Subcutaneous abdominal adipose tissue (tissue), 5 donors: ENCODE results near the gene RAPGEF1.

Experiments
- H3K27ac ChIP-seq: one replicate; pipeline ENCODE4 v1.7.0; 2013; ENCODE audit warnings: low read depth, mild to moderate bottlenecking, inconsistent platforms, low read length, moderate library complexity
- H3K27me3 ChIP-seq, 5 donors: one replicate each; pipeline ENCODE4 v1.7.0; 2013; ENCODE audit warnings: low read length in 5 of 5, inconsistent platforms in 1 of 5; ENCODE audit not compliant: control insufficient read depth in 5 of 5, insufficient read depth in 4 of 5
- H3K36me3 ChIP-seq, 5 donors: one replicate each; pipeline ENCODE4 v1.7.0; 2013; ENCODE audit warnings: low read length in 5 of 5; ENCODE audit not compliant: control insufficient read depth in 5 of 5, insufficient read depth in 5 of 5
- H3K4me1 ChIP-seq, 5 donors: one replicate each; pipeline ENCODE4 v1.7.0; 2013; ENCODE audit warnings: low read length in 5 of 5, mild to moderate bottlenecking in 3 of 5, moderate library complexity in 1 of 5; ENCODE audit not compliant: control insufficient read depth in 5 of 5, insufficient read depth in 5 of 5
- H3K4me3 ChIP-seq, 5 donors: one replicate each; pipeline ENCODE4 v1.7.0; 2013; ENCODE audit warnings: low read length in 5 of 5, low read depth in 1 of 5
- H3K9ac ChIP-seq, 5 donors: one replicate each; pipeline ENCODE4 v1.7.0; 2013; ENCODE audit warnings: low read length in 5 of 5, mild to moderate bottlenecking in 4 of 5, moderate library complexity in 3 of 5
- H3K9me3 ChIP-seq, 5 donors: one replicate each; pipeline ENCODE4 v1.7.0; 2013; ENCODE audit warnings: low read length in 5 of 5; ENCODE audit not compliant: control insufficient read depth in 5 of 5
- donor health status: healthy.
- donor health status: healthy.
- donor health status: healthy.
- donor health status: healthy.
- donor health status: healthy.

The RAPGEF1 gene

DNA sequence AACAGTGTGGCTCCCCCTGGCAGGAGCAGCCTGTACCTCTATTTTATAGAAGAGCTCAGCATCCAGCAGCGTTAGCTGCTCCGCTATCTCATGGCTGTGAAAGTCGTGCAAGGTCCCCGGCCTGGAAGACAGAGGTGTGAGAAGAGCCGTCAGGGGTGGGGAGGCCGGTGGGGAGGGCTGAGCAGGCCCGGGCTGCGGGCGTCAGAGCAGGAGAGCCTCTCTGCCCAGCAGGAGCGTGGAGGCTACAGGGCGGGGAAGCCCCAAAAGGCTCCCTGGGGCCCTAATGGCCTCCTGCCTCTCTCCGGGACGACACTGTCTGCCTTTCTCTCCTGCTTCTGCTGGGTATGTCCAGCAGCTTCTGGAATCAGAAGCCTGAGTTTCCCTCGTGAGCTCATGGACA, 152.0 kb downstream of the RAPGEF1 start:
- Histone ChIP-seq H3K27ac (no peak overlapping the region), H3K36me3 (peaks cover 0 to 84% (median 81%) of the 10 kb centered on the region in 5 donors), H3K9ac (no peak overlapping the region), H3K4me1 (peaks cover 0 to 21% (median 0%) of the 10 kb centered on the region in 5 donors), H3K27me3 (no peaks in the 10 kb centered on the region), H3K9me3 (no peaks in the 10 kb centered on the region), H3K4me3 (no peak overlapping the region)

GRCh38 chr9:131587331-131587730, 152.5 kb downstream of the RAPGEF1 start:
- H3K36me3 ChIP-seq: peaks cover 0 to 88% (median 85%) of the 10 kb centered on the region in 5 donors

DNA sequence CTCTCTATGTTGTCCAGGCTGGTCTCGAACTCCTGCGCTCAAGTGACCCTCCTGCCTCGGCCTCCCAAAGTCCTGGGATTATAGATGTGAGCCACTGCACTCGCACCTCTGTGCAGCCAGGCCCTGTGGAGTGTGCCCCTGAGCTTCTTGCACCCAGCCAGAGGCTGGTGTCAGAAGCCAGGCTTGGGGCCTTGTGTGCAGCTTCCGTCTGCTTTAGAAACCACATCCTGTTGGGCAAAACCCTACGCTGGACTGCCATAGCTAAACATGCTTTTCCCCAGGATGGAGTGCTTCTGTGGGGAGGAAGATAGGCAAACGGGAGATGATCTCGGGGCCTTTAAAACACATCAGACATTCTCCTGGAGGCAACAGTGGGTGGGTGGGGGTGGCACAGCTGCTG, 154.5 kb downstream of the RAPGEF1 start:
- Histone ChIP-seq H3K9ac (no peak overlapping the region), H3K4me3 (no peak overlapping the region), H3K27ac (no peak overlapping the region), H3K4me1 (peaks cover 0 to 12% (median 0%) of the 10 kb centered on the region in 5 donors), H3K9me3 (no peaks in the 10 kb centered on the region), H3K27me3 (no peaks in the 10 kb centered on the region), H3K36me3 (peaks cover 0 to 87% (median 80%) of the 10 kb centered on the region in 5 donors)

More at GRCh38 chr9:131587331-131587730, 152.5 kb downstream of the RAPGEF1 start:
- Histone ChIP-seq H3K9ac (no peak overlapping the region), H3K27ac (no peak overlapping the region), H3K4me1 (peaks cover 0 to 21% (median 0%) of the 10 kb centered on the region in 5 donors), H3K9me3 (no peaks in the 10 kb centered on the region), H3K27me3 (no peaks in the 10 kb centered on the region), H3K4me3 (no peak overlapping the region)

- Histone ChIP-seq H3K4me3 (no peak overlapping the region), H3K27ac (no peak overlapping the region), H3K27me3 (no peaks in the 10 kb centered on the region), H3K4me1 (peaks cover 0 to 13% (median 3%) of the 10 kb centered on the region in 5 donors), H3K9me3 (no peaks in the 10 kb centered on the region), H3K36me3 (peaks cover 0 to 87% (median 80%) of the 10 kb centered on the region in 5 donors), H3K9ac (peak overlapping the region in 1 of 5 donors; percentile 4)
Observed at GRCh38 chr9:131584858-131585257, 155.0 kb downstream of the RAPGEF1 start.

DNA sequence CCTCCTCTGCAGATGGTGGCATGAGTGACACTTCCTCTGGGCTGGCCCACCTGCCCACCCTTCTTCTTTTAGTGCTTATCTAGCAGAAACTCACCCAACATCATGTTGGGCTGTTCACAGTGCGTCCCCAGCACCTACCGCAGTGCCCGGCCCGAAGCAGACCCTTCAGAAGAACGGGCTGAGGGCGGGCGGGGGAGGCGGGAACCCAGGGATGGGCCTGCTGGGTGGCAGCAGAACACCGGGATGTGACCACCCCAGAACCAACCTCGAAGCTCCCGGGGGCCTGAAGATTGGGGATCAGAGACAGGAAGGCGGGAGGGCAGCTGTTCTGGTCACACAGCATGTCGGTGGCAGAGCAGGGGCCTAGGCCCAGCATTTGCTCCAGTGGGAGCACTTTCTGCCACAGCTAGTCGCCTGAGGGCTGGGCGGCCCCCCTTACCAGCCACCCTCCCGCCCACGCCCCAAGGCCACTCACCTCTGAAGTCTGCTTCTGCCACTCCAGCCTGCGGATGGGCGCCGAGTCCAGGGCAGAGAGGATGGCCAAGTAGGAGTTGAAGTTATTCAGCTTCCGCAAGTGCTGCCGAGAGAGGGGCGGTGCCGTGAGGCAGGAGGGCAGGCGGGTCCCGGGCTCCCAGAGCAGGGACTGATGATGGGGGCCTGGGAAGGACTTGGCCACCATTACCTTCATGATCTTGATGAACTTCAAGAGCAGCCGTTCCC, 155.9 kb downstream of the RAPGEF1 start:
- H3K4me1 ChIP-seq: peaks cover 0 to 22% (median 11%) of the 10 kb centered on the region in 5 donors
- H3K27me3 ChIP-seq: no peaks in the 10 kb centered on the region
- H3K36me3 ChIP-seq: peaks cover 0 to 87% (median 80%) of the 10 kb centered on the region in 5 donors
- no peaks in the 10 kb centered on the region for H3K9me3 ChIP-seq
- H3K27ac ChIP-seq: no peak overlapping the region
- no peak overlapping the region for H3K4me3 ChIP-seq
- H3K9ac ChIP-seq: no peak overlapping the region

GRCh38 chr9:131583337-131583645, 156.6 kb downstream of the RAPGEF1 start:
- Histone ChIP-seq H3K9ac (no peak overlapping the region), H3K4me3 (no peak overlapping the region), H3K27ac (no peak overlapping the region), H3K9me3 (no peaks in the 10 kb centered on the region), H3K36me3 (peaks cover 0 to 87% (median 80%) of the 10 kb centered on the region in 5 donors), H3K27me3 (no peaks in the 10 kb centered on the region), H3K4me1 (peaks cover 0 to 25% (median 13%) of the 10 kb centered on the region in 5 donors)

DNA sequence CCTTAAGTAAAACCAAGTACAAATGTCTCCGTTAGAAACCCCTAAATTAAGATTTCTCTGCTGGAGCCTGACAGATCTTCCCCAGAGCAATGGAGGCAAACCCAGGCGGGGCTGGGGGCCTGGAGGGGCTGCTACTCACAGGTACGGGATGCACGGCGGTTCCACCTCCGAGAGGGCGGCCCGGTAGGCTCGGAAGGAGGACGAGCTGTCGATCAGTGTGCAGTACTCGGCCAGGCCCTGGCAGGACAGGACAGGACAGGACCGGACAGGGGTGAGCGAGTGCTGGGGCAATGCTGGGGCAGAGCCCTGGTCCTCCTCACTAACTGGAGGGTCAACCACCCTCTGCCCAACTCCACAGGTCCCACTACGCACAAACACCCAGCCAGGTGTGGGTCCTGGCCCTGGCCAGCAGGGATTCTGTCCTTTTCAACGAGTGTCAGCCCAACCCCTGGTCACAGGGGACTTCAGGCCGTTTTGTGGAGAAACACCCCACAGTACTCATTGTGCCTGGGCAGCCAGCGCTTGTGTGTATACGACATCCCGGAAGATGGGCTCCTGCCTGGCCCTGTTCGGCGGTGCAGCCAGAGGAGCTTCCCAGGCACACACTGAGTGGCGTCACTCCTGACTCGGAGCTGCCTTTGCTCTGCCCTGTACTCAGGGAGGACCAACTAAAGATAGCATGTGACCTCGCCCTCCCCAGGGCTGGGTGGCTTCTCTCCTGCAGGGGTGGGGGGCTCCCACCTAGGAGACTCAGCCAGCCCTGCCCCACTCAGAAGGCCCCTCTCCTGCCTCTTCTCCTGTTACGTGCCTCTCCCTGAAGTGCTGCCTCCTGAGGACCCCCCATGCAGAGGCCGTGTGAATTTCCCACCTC, 157.2 kb downstream of the RAPGEF1 start:
- Histone ChIP-seq H3K36me3 (peaks cover 0 to 87% (median 80%) of the 10 kb centered on the region in 5 donors), H3K4me1 (peaks cover 0 to 25% (median 13%) of the 10 kb centered on the region in 5 donors), H3K27ac (no peak overlapping the region), H3K9me3 (no peaks in the 10 kb centered on the region), H3K4me3 (no peak overlapping the region), H3K27me3 (no peaks in the 10 kb centered on the region), H3K9ac (no peak overlapping the region)

GRCh38 chr9:131582056-131582455, 157.8 kb downstream of the RAPGEF1 start:
- no peak overlapping the region for H3K27ac ChIP-seq
- peaks cover 0 to 86% (median 80%) of the 10 kb centered on the region in 5 donors for H3K36me3 ChIP-seq
- no peak overlapping the region for H3K4me3 ChIP-seq
- H3K9ac ChIP-seq: no peak overlapping the region
- H3K27me3 ChIP-seq: no peaks in the 10 kb centered on the region
- H3K9me3 ChIP-seq: no peaks in the 10 kb centered on the region
- H3K4me1 ChIP-seq: peaks cover 0 to 25% (median 13%) of the 10 kb centered on the region in 5 donors

DNA sequence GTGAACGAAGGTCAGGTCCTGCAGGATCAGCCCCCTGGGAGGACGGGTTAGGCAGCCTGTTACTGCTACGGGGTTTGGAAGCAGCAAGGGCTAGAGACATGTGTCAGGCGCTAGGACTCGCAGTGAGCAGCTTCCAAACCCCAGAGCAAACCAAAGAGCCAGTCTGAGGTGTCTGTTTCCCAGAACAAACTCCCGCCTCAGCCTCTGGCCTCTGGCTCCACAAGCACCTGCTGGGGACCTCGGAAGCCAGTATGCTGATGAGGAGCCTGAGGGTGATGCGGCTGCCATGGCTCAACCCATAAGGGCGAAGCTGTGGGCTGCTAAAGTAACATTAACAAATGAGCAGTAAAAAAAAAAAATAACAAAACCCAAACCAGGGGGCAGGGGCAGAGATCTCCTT, 159.5 kb downstream of the RAPGEF1 start:
- Histone ChIP-seq H3K36me3 (peaks cover 0 to 96% (median 89%) of the 10 kb centered on the region in 5 donors), H3K27ac (no peak overlapping the region), H3K4me1 (peaks cover 0 to 24% (median 13%) of the 10 kb centered on the region in 5 donors), H3K4me3 (no peak overlapping the region), H3K9me3 (no peaks in the 10 kb centered on the region), H3K27me3 (no peaks in the 10 kb centered on the region), H3K9ac (no peak overlapping the region)

DNA sequence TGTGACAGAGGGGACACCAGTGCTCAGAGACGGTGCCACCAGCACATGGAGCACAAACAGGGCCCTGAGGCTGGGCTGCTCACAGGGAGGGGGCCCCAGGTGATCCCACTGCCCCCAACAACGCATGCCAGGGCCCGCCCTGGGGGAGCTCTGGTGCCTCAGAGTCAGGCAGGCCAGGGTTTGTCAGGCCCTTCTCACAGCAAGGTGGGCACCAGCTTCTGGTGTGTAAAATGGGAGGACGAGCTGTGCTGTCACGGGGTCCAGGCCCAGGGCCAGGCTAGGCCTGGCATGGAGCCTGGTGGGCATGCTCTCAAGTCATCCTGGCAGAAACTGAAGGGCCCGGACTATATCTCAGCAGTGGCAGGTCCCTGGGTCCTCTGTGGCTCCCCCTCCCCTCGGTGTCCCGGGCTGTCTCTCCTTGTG, 160.1 kb downstream of the RAPGEF1 start:
- H3K27ac ChIP-seq: no peak overlapping the region
- peaks cover 0 to 96% (median 89%) of the 10 kb centered on the region in 5 donors for H3K36me3 ChIP-seq
- peaks cover 0 to 19% (median 13%) of the 10 kb centered on the region in 5 donors for H3K4me1 ChIP-seq
- H3K4me3 ChIP-seq: no peak overlapping the region
- H3K9me3 ChIP-seq: no peaks in the 10 kb centered on the region
- no peaks in the 10 kb centered on the region for H3K27me3 ChIP-seq
- H3K9ac ChIP-seq: no peak overlapping the region
